Esophagus squamous epithelium (tissue), 4 donors: ENCODE measurements around the gene FTSJ3.

Experiments used
- POLR2A ChIP-seq, 4 donors: fragments of 450-650 bp; IDR thresholded peaks; one replicate each; pipeline ENCODE4 v1.6.1; 2017; ENCODE audit warnings: antibody characterized with exemption in 4 of 4, mild to moderate bottlenecking in 4 of 4, moderate library complexity in 3 of 4
- TF ChIP-seq, protein P1 (sequence below), 6 experiments: fragments of 450-650 bp in 4 of 6; fragments of 200-600 bp in 2 of 6; sonication (generic) in 2 of 6; IDR thresholded peaks; one replicate each; pipeline ENCODE4 v1.5.1; 2016 to 2019; ENCODE audit warnings: antibody characterized with exemption in 6 of 6, mild to moderate bottlenecking in 4 of 6, moderate library complexity in 4 of 6

DNA sequence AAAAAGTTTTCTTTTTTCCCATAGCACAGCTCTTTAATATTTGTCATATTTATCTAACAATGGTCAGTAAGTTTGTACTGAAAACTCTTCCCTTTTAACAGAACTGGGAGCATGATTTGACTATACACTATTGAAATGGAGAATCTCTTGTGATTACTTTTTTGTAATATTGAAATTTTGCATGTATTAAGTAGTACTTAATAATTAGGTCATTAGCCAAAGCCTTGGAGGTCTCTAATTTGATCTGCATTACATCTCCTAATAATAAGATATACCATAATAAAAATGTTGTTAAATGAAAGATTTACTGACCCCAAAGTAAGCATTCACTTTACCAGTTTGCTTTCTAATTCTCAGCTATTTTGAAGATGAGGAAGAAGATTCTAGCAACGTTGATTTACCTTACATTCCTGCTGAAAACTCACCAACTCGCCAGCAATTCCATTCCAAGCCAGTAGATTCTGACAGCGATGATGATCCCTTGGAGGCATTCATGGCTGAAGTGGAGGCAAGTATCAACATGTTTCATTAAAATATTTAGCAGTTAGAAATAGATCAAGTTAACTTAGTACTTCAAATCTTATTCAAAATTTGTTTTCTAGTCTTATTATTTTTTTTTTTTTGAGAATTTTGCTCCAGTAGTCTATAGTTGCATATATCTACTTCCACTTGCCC is 35.3 kb downstream of the FTSJ3 start:
- TF ChIP-seq, protein P1, sequence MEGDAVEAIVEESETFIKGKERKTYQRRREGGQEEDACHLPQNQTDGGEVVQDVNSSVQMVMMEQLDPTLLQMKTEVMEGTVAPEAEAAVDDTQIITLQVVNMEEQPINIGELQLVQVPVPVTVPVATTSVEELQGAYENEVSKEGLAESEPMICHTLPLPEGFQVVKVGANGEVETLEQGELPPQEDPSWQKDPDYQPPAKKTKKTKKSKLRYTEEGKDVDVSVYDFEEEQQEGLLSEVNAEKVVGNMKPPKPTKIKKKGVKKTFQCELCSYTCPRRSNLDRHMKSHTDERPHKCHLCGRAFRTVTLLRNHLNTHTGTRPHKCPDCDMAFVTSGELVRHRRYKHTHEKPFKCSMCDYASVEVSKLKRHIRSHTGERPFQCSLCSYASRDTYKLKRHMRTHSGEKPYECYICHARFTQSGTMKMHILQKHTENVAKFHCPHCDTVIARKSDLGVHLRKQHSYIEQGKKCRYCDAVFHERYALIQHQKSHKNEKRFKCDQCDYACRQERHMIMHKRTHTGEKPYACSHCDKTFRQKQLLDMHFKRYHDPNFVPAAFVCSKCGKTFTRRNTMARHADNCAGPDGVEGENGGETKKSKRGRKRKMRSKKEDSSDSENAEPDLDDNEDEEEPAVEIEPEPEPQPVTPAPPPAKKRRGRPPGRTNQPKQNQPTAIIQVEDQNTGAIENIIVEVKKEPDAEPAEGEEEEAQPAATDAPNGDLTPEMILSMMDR (IDR thresholded peaks at IDR 0.05), result no peak
- no peak for TF ChIP-seq POLR2A (IDR thresholded peaks at IDR 0.05)
